M059J (cell line): ENCODE measurements around the gene KATNA1. TPM values are rescaled to one million over a fixed set of nuclear protein-coding genes. Genes with fewer than 3 reads are reported as not detected.

Experiments used
- DNase-seq: peaks from one replicate; pipeline ENCODE4 v3.0.0-alpha.2; 2012; ENCODE audit warnings: low read depth
- total RNA-seq: library from RNA; depleted of rRNA; stranded (reverse); fragments of >200 nt; shearing (Covaris generic); gene quantifications from 2 replicates; pipeline ENCODE4 v1.2.3, GENCODE V29; 2014

Gene KATNA1
- total RNA-seq, 1 experiment from 2014 or later: 33.9 TPM

GRCh38 chr6:149608381-149608982, 40.0 kb downstream of the KATNA1 start:
- DNase-seq: no peak

DNA sequence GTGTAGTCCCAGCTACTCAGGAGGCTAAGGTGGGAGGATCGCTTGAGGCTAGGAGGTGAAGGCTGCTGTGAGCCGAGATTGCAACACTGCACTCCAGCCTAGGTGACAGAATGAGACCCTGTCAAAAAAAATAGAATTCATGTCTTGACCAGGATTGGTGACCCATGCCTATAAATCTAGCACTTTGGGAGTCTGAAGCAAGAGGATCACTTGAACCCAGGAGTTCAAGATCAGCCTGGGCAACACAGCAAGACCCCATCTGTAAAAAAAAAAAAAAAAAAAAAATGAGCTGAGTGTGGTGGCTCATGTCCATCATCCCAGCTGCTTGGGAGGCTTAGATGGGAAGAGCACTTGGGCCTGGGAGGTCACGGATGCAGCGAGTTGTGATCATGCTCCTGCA, 48.0 kb downstream of the KATNA1 start:
- no peak for DNase-seq

- no peak for DNase-seq
These were observed 55.1 kb downstream of the KATNA1 start for GRCh38 chr6:149593408-149593807.

DNA sequence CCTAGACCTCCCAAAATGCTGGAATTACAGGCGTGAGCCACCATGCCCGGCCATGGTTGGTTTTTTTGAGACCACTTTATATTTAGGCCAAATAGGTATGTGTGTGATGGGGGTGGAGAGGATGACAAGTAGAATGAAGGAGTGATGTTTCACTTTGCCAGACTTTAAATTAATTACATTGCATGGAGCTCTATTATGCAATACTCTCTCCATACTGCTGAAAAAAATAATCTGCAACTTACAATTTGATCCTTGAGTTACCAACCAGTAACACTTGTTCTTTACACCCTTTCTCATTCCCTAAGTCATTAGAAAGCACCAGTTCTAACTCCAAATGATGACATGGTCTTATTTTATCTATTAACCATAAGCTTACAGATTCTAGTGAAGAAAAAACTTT, 55.5 kb downstream of the KATNA1 start:
- DNase-seq: no peak

DNA sequence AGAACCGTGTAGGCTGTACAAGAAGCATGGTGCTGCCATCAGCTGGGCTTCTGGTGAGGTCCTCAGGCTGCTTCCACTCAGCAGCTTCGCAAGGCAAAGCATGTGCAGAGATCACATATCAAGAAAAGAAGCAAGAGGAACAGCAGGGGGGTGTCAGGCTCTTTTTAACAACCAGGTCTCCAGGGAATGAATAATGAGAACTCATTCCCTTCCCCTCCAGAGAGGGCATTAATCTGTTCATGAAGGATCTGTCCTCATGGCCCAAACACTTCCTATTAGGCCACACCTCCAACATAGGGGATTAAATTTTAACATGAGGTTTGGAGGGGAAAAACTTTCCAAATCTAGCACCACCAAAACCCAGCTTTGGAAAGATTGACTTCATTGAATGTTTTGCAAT, 62.4 kb downstream of the KATNA1 start:
- DNase-seq: no peak

GRCh38 chr6:149581349-149581748, 67.2 kb downstream of the KATNA1 start:
- DNase-seq: no peak

DNA sequence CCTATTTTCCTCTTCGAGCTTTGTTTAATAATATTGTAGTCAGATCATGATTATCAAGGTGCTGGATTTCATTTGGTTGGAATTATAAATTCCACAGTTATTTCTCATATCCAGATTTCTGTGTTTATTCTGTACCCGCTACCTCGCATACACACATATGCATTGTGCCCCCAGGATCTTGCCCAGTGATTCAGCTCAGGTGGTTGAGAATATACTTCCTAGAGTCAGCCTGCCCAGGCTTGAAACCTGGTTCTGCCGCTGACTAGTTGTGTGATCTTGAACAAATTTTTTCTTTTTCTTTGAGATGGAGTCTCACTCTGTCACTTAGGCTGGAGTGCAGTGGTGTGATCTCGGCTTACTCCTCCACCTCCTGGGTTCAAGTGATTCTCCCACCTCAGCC, 67.6 kb downstream of the KATNA1 start:
- DNase-seq: no peak

- DNase-seq: no peak
These were observed 80.4 kb downstream of the KATNA1 start for GRCh38 chr6:149567945-149568585.

DNA sequence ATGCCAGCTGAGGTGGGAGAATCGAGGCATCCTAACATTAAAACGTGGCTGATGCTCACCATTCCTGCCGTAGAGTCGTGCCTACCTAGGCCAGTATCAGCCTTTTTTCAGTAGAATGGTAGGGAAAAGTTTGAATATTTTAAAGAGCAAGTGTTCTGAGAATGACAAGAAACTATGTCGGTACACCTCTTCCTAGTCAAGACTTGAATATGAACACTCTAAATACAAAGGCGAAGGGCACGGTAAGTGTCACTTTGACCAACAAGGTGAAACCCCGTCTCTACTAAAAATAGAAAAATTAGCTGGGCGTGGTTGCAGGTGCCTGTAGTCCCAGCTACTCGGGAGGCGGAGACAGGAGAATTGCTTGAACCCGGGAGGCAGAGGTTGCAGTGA, 81.3 kb downstream of the KATNA1 start:
- no peak for DNase-seq

- DNase-seq: peak; percentile 62
These were observed 81.9 kb downstream of the KATNA1 start for GRCh38 chr6:149566410-149567193.

GRCh38 chr6:149565527-149566409, 82.7 kb downstream of the KATNA1 start, which contains the start of gene GINM1:
TSS of gene GINM1 (plus strand) at chr6:149566375. CDS start at chr6:149566415, 40 bp downstream.
- DNase-seq: peak; percentile 95

DNA sequence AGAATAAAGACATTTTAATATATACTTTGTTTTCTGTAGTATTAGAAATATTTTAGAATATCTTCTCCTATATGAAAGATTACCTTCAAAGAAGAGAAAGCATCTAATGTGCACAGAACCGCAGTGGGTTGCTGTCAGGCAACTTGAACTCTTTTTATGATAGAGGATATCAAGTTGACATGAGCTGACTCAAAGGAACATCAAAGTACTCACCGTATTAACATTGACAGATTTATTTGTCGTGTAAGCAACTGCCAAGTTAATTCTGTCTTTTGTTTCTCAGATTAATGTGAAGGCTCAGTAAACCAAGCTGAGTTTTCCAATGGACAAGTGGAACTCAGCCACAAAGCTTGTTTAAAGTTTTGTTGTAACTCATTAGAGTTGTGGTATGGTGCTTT, 84.6 kb downstream of the KATNA1 start:
- peak; percentile 55 for DNase-seq

DNA sequence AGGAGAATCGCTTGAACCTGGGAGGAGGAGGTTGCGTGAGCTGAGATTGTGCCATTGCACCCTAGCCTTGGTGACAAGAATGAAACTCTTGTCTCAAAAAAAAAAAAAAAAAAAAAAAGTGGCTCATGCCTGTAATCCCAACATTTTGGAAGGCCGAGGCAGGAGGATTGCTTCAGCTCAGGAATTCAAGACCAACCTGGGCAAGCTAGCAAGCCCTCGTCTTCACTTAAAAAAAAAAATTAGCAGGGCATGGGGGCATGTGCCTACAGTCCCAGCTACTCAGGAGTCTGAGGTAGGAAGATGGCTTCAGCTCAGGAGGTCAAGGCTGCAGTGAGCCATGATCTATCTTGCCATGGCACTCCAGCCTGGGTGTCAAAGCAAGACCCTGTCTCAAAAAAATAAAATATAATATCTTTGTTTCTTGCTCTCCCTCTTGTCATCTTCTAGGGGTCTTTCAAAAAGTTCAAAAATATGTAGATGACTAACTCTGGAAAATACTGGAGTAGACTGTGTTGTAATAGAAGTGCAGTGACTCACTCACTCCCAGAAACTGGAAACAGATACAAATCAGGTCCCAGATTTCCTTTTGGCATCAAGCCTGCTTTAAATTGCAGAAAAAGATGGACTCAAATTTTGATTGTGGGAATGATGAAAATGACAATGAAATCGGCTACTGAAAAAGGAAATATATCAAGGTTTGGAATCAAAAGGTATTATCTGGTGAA, 85.1 kb downstream of the KATNA1 start:
- peak; percentile 81 for DNase-seq

DNA sequence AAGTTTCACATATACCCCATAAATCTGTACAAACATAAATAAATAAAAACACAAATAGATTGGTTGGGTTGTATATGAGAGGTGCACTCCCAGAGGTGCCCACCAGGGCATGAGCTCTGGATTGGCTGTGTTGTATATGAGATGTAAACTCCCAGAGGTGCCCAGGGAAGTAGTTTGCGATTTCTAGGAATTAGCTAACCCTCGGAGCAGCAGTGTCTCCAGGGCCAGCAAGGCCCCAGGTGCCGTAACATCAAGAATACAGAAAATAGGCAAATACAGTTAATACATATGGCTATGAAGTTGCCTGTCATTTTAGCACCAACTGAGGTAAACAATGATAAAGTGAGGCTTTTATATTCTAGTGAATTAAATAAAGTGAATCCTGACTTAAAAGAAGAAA, 87.8 kb downstream of the KATNA1 start:
- DNase-seq: peak; percentile 17

GRCh38 chr6:149559389-149559788, 89.1 kb downstream of the KATNA1 start:
- DNase-seq: no peak

- no peak for DNase-seq
These were observed 90.5 kb downstream of the KATNA1 start for GRCh38 chr6:149558029-149558428.

DNA sequence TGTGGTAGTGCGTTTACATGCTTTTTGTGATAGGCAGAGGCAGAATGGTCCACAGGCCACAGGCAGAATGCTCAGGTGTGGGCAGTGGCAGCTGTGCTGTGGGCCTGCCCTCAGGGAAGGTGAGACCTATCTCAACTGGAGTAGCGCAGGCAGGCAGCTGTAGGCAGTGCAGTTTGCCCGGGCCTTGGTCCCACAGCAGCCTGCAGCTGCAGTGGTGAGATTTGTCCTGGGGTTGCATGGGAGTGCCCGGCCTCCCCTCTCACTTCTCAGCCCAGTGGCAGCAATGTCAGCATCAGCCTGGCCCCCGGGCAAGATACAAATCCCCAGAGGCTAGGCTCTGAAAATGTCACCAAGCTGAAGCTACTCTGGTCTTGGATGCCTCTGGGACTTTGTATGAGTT, 96.6 kb downstream of the KATNA1 start:
- no peak for DNase-seq

DNA sequence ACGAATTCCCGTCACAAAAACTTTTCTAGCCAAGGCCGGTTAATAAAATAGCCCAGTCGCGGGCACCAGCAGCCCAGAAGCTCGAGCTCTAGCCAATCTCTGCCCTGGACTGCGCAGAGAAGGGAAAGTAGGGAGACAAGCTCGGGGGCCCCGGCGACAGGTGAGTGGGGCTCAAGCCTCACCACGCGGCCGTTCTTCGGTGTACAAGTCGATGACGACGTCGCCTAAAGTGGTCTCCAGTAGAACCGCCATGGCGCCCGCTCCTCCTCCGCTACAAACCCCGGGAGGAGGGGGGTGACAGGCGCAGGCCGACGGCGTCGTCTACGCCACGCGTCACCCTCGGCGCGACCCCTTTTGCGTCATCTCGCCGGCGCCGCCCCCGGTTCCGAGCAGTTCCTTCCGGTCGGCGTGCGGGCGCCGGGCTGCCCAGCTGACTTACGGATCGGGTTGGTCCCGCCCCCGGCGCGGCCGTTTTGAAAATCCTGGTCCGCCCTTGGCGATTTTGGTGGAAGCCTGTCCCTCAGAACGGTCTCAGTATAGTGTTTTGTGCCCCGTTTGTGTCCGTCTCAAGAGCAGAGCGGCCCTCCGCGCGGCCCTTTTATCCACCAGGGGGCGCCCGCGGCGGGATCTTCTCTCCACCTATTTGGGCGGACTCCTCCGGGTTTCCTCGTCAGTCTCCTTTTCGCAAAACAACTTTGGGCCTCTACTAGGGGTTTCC, 102.6 kb downstream of the KATNA1 start, which contains the start of gene PPIL4:
Gene PPIL4 (minus strand): TSS at position 290 of the 718 bp plus-strand sequence. CDS start 38 bp downstream, at position 252.
- DNase-seq: peak; percentile 96

- peak; percentile 79 for DNase-seq
These were observed 103.2 kb downstream of the KATNA1 start for GRCh38 chr6:149545258-149545753.
